HepG2 (cell line): Measurements from ENCODE around the gene ELAC2. TPM values are rescaled to one million over a fixed set of nuclear protein-coding genes. Genes with fewer than 3 reads are reported as not detected.

ENCODE experiments used
- ATAC-seq: fragments of 200-7000 bp; cut with Tn5 transposase; 3 replicates; pipeline ENCODE4 v1.9.1; 2020; ENCODE audit warnings: mild to moderate bottlenecking, moderate library complexity
- BruUV-seq: library from RNA; stranded (reverse); fragments of 400-500 nt; replicated peaks from 2 replicates; lab custom pipeline; 2021; lab: Mats Ljungman, UMichigan
- CTCF ChIA-PET: fragments of 300-600 bp; formaldehyde crosslinking; extraction: SDS; loops from one replicate; lab custom pipeline; 2021; ENCODE audit warnings: low total read pairs, inconsistent platforms, low intra/inter-chr PET ratio; lab: Yijun Ruan, JAX
- POLR2A ChIA-PET: fragments of 350-600 bp; sonication (Branson Sonifier 250); formaldehyde crosslinking; loops from one replicate; lab custom pipeline; 2020; ENCODE audit warnings: antibody characterized with exemption, inconsistent platforms; lab: Yijun Ruan, JAX
- DNase-seq: peaks from one replicate; pipeline ENCODE4 v3.0.0-alpha.2; 2015; ENCODE audit warnings: low spot score
- FAIRE-seq: peaks from 3 replicates; lab custom pipeline; 2011; peaks lifted over from hg19 to GRCh38; lab: Jason Lieb, UNC
- H2AFZ ChIP-seq: one replicate; pipeline ENCODE4 v1.6.1; 2011; ENCODE audit warnings: low read length, inconsistent platforms
- H3K27ac ChIP-seq: fragments of 300-600 bp; 3 replicates; pipeline ENCODE4 v1.8.0; 2011; ENCODE audit warnings: mixed run types, mild to moderate bottlenecking, mixed read lengths, low read length, inconsistent platforms; ENCODE audit not compliant: insufficient read depth; ENCODE audit errors: extremely low read length
- H3K27me3 ChIP-seq, 2 experiments: fragments of 200-600 bp in 1 of 2; 2 replicates in 1 of 2; 3 replicates in 1 of 2; pipeline versions ENCODE4 v1.6.0 to v1.8.0; 2011; ENCODE audit warnings: low read length in 2 of 2, mild to moderate bottlenecking in 2 of 2, moderate library complexity in 2 of 2, inconsistent platforms in 1 of 2; ENCODE audit not compliant: insufficient read depth in 2 of 2, control insufficient read depth in 1 of 2
- H3K36me3 ChIP-seq, 2 experiments: fragments of 200-600 bp in 1 of 2; replicated peaks in 1 of 2; 2 replicates in 1 of 2; 3 replicates in 1 of 2; pipeline versions ENCODE4 v1.5.1 to v1.8.0; 2011; ENCODE audit warnings: low read length in 2 of 2, inconsistent platforms in 1 of 2; ENCODE audit not compliant: insufficient read depth in 2 of 2, control insufficient read depth in 1 of 2
- H3K4me1 ChIP-seq: 2 replicates; pipeline ENCODE4 v1.5.1; 2012; ENCODE audit warnings: low read length, inconsistent platforms; ENCODE audit not compliant: insufficient read depth
- H3K4me2 ChIP-seq: 2 replicates; pipeline ENCODE4 v1.6.0; 2011; ENCODE audit warnings: low read depth, low read length, inconsistent platforms
- H3K4me3 ChIP-seq, 3 experiments: fragments of 200-600 bp in 1 of 3; sonication (generic), shearing (Covaris generic) in 1 of 3; replicated peaks in 1 of 3; 2 replicates each; pipeline ENCODE4 v1.5.1; 2011 to 2016; ENCODE audit warnings: low read length in 3 of 3, inconsistent platforms in 2 of 3, low read depth in 2 of 3, mild to moderate bottlenecking in 2 of 3, control low read depth in 1 of 3, mixed read lengths in 1 of 3; ENCODE audit not compliant: insufficient read depth in 1 of 3
- H3K79me2 ChIP-seq: one replicate; pipeline ENCODE4 v1.6.1; 2011; ENCODE audit warnings: low read length, inconsistent platforms; ENCODE audit not compliant: insufficient read depth
- H3K9ac ChIP-seq: 2 replicates; pipeline ENCODE4 v1.6.0; 2011; ENCODE audit warnings: mild to moderate bottlenecking, low read depth, low read length, inconsistent platforms; ENCODE audit not compliant: insufficient read depth
- H3K9me3 ChIP-seq: 2 replicates; pipeline ENCODE4 v1.5.1; 2012; ENCODE audit warnings: mild to moderate bottlenecking, low read length
- H4K20me1 ChIP-seq: 2 replicates; pipeline ENCODE4 v1.6.0; 2011; ENCODE audit warnings: inconsistent platforms, mild to moderate bottlenecking, low read length, moderate library complexity; ENCODE audit not compliant: insufficient read depth
- EED ChIP-seq: sonication (generic); formaldehyde crosslinking; IDR thresholded peaks from 2 replicates; pipeline ENCODE4 v1.5.0; 2020; ENCODE audit warnings: mild to moderate bottlenecking, missing genetic modification reagents
- JUNB ChIP-seq: sonication (generic); formaldehyde crosslinking; IDR thresholded peaks from 2 replicates; pipeline ENCODE4 v1.8.0; 2022; ENCODE audit warnings: missing genetic modification reagents, mild to moderate bottlenecking, borderline replicate concordance
- PTBP1 ChIP-seq: fragments of 200-400 bp; formaldehyde crosslinking; IDR thresholded peaks from 2 replicates; pipeline ENCODE4 v1.6.1; 2018; ENCODE audit warnings: low read length, low read depth; ENCODE audit not compliant: poor library complexity, severe bottlenecking
- TAF1 ChIP-seq: sonication (generic); formaldehyde crosslinking; IDR thresholded peaks from 2 replicates; pipeline ENCODE4 v1.4.0; 2020; ENCODE audit warnings: missing genetic modification reagents
- ZNF260 ChIP-seq: sonication (generic); formaldehyde crosslinking; IDR thresholded peaks from 2 replicates; pipeline ENCODE4 v1.4.0; 2020; ENCODE audit warnings: missing genetic modification reagents, low read depth, mild to moderate bottlenecking, borderline replicate concordance
- ZNF329 ChIP-seq: sonication (generic); formaldehyde crosslinking; IDR thresholded peaks from 2 replicates; pipeline ENCODE4 v1.9.0; 2021; ENCODE audit warnings: low read depth, mild to moderate bottlenecking, missing genetic modification reagents
- ZNF552 ChIP-seq: sonication (generic); formaldehyde crosslinking; IDR thresholded peaks from 2 replicates; pipeline ENCODE4 v1.9.0; 2022; ENCODE audit warnings: missing genetic modification reagents, mild to moderate bottlenecking, borderline replicate concordance
- ZNF83 ChIP-seq: sonication (generic); formaldehyde crosslinking; IDR thresholded peaks from 2 replicates; pipeline ENCODE4 v1.4.0; 2020; ENCODE audit warnings: missing genetic modification reagents, mild to moderate bottlenecking, borderline replicate concordance
- WGBS: methylation state at CpG from one replicate; pipeline ENCODE4 v1.1.6; 2017; ENCODE audit warnings: low lambda C conversion rate; 5-methylcytosine and 5-hydroxymethylcytosine counted together
- in situ Hi-C: cut with HindIII; loops from 2 replicates; pipeline ENCODE4 v1.10.0; 2017; ENCODE audit warnings: low pct_unique_long_range_greater_than_20kb; ENCODE audit not compliant: extremely low pct_ligation_motif_present
- intact Hi-C: fragments of 100-400 bp; cut with micrococcal nuclease; formaldehyde crosslinking; loops from one replicate; pipeline ENCODE4 v1.10.0; 2022; ENCODE audit not compliant: unreplicated experiment
- polyA plus RNA-seq, 8 experiments: library from polyadenylated mRNA; depleted of rRNA in 3 of 8; stranded (reverse) in 7 of 8; unstranded in 1 of 8; fragments of >200 nt; fragmentation: Illumina TruSeq in 4 of 8; extraction: Trizol in 4 of 8; gene quantifications; 2 replicates each; pipeline versions ENCODE4 v1.2.1 to v1.2.3, GENCODE V29; 2011 to 2016; ENCODE audit warnings: low read depth in 4 of 8, missing spikeins in 1 of 8, mixed read lengths in 1 of 8; ENCODE audit not compliant: insufficient read depth in 1 of 8
- total RNA-seq, 5 experiments: library from RNA; depleted of rRNA; stranded (reverse); fragments of >200 nt; fragmentation: Illumina TruSeq; extraction: Trizol; gene quantifications; 2 replicates each; pipeline ENCODE4 v1.2.3, GENCODE V29; 2016; ENCODE audit warnings: low read depth in 1 of 5
- TF ChIP-seq, protein P1 (sequence below): sonication (generic); formaldehyde crosslinking; IDR thresholded peaks from 2 replicates; pipeline ENCODE4 v1.8.1; 2023; ENCODE audit warnings: mild to moderate bottlenecking, inconsistent platforms, moderate library complexity, missing genetic modification reagents, borderline replicate concordance

The ELAC2 gene
- total and polyA plus RNA-seq, 2 of the 13 experiments (the other 11 are each of a cell fraction or from before 2014, with no cell fraction given): 35.6 to 50.4 TPM

GRCh38 chr17:13029340-13029739 lies 11.5 kb upstream of the ELAC2 start:
- BruUV-seq: no TSS peak
- 6% methylated on average over 2 of the region's 2 CpGs for WGBS
- no peaks in the 10 kb centered on the region for H3K9me3 ChIP-seq
- H3K79me2 ChIP-seq: no peaks in the 10 kb centered on the region
- POLR2A ChIA-PET: interaction anchor here (1.2 kb wide), 1 partner anchor 11 kb away, joined by 6 read pairs; the partner anchor contains the start of gene ELAC2
- CTCF ChIA-PET: no interaction called here
- no peak for FAIRE-seq
- no peaks in the 10 kb centered on the region for H3K36me3 ChIP-seq
- DNase-seq: no peak
- TF ChIP-seq ZNF260 (CRISPR knock-in tag): no peak
- no peak for TF ChIP-seq ZNF329 (CRISPR knock-in tag)
- TF ChIP-seq ZNF552 (CRISPR knock-in tag): no peak
- TF ChIP-seq ZNF83 (CRISPR knock-in tag): no peak
- TF ChIP-seq, protein P1, sequence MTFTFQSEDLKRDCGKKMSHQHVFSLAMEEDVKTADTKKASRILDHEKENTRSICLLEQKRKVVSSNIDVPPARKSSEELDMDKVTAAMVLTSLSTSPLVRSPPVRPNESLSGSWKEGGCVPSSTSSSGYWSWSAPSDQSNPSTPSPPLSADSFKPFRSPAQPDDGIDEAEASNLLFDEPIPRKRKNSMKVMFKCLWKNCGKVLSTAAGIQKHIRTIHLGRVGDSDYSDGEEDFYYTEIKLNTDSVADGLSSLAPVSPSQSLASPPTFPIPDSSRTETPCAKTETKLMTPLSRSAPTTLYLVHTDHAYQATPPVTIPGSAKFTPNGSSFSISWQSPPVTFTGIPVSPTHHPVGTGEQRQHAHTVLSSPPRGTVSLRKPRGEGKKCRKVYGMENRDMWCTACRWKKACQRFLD (CRISPR knock-in tag): no peak
- no peak for TF ChIP-seq JUNB (CRISPR knock-in tag)
- TF ChIP-seq EED (CRISPR knock-in tag): no peak
- TF ChIP-seq TAF1 (CRISPR knock-in tag): no peak
- no peak for TF ChIP-seq PTBP1
- in situ Hi-C loops (no loop called here), intact Hi-C loops (no loop called here)
- H3K4me2 ChIP-seq: no peak overlapping the region
- H3K4me3 ChIP-seq: no peak overlapping the region
- peaks cover 0 to 5% of the 10 kb centered on the region in 2 experiments; a peak in 1 of 5 replicates for H3K27me3 ChIP-seq
- peaks cover 12% of the 10 kb centered on the region for H3K4me1 ChIP-seq
- no peak overlapping the region for H2AFZ ChIP-seq
- H3K27ac ChIP-seq: no peak overlapping the region
- H4K20me1 ChIP-seq: no peaks in the 10 kb centered on the region
- no peak overlapping the region for H3K9ac ChIP-seq
- ATAC-seq: no peak
